Hematopoietic multipotent progenitor cell treated with erythropoietin and hydrocortisone succinate and interleukin-3 and kit ligand, for 17 days (in vitro differentiated cells): ENCODE data around the gene E4F1.
"Not testable (repeated sequence)": the region's sequence is repeated elsewhere in the genome, so short reads cannot be mapped to it uniquely, and the experiment has no call there.

Source experiments
- DNase-seq: peaks from one replicate; pipeline ENCODE4 v3.0.0-alpha.2; 2015; ENCODE audit warnings: low spot score

The E4F1 gene

GRCh38 chr16:2244926-2245795, 21.8 kb downstream of the E4F1 start:
- DNase-seq = no peak

GRCh38 chr16:2246301-2246885, 23.0 kb downstream of the E4F1 start:
- no peak for DNase-seq

GRCh38 chr16:2250652-2251295, 27.4 kb downstream of the E4F1 start:
- peak; percentile 37 for DNase-seq

- DNase-seq = peak; percentile 89
Observed at GRCh38 chr16:2251296-2252111, 28.1 kb downstream of the E4F1 start, which contains the start of gene ECI1. Gene ECI1, minus strand, starts transcription at chr16:2251587. Its CDS starts 21 bp downstream, at chr16:2251566.

- DNase-seq = no peak
Observed at GRCh38 chr16:2252806-2253148, 29.4 kb downstream of the E4F1 start.

- DNase-seq = no peak
Observed at GRCh38 chr16:2253293-2253692, 29.9 kb downstream of the E4F1 start.

- DNase-seq = no peak
Observed at GRCh38 chr16:2256531-2257140, 33.2 kb downstream of the E4F1 start.

GRCh38 chr16:2257726-2258125, 34.3 kb downstream of the E4F1 start:
- DNase-seq = no peak

GRCh38 chr16:2258530-2258929, 35.1 kb downstream of the E4F1 start:
- DNase-seq = not testable (repeated sequence)

- DNase-seq = no peak
Observed at GRCh38 chr16:2260250-2260649, 36.9 kb downstream of the E4F1 start.

- not testable (repeated sequence) for DNase-seq
Observed at GRCh38 chr16:2263026-2263425, 39.6 kb downstream of the E4F1 start.

GRCh38 chr16:2266887-2267286, 43.5 kb downstream of the E4F1 start:
- DNase-seq = not testable (repeated sequence)

- not testable (repeated sequence) for DNase-seq
Observed at GRCh38 chr16:2267505-2267912, 44.1 kb downstream of the E4F1 start.

GRCh38 chr16:2267913-2268666, 44.7 kb downstream of the E4F1 start, which contains the start of gene RNPS1:
Gene RNPS1, minus strand, starts transcription at chr16:2268126. Its CDS starts 3,483 bp downstream, at chr16:2264643.
- DNase-seq = peak; percentile 97

- DNase-seq = no peak
Observed at GRCh38 chr16:2270070-2270462, 46.7 kb downstream of the E4F1 start.

GRCh38 chr16:2270588-2271470, 47.4 kb downstream of the E4F1 start:
- DNase-seq = no peak

- DNase-seq = no peak
Observed at GRCh38 chr16:2271848-2272461, 48.6 kb downstream of the E4F1 start.

GRCh38 chr16:2273484-2273883, 50.1 kb downstream of the E4F1 start:
- DNase-seq = no peak

- no peak for DNase-seq
Observed at GRCh38 chr16:2273931-2274330, 50.5 kb downstream of the E4F1 start.
